Keratinocyte (primary cell): ENCODE measurements around the gene EFCAB8.

Source experiments
- EZH2 ChIP-seq: IDR thresholded peaks from one replicate; pipeline ENCODE4 v1.6.1; 2012; ENCODE audit warnings: inconsistent platforms, mild to moderate bottlenecking, low read length, moderate library complexity
- TF ChIP-seq, protein P1 (sequence below), 3 experiments: IDR thresholded peaks in 1 of 3; conservative IDR thresholded peaks in 1 of 3; optimal IDR thresholded peaks in 1 of 3; 2 replicates in 2 of 3; 3 replicates in 1 of 3; pipeline versions ENCODE3 to v1.5.1; 2011; ENCODE audit warnings: low read length in 3 of 3, mild to moderate bottlenecking in 3 of 3, moderate library complexity in 2 of 3, control low read depth in 1 of 3, inconsistent platforms in 1 of 3; ENCODE audit not compliant: insufficient read depth in 2 of 3; ENCODE audit errors: extremely low read depth in 1 of 3

GRCh38 chr20:32832664-32833063 lies 26.1 kb upstream of the EFCAB8 start:
- TF ChIP-seq, protein P1, sequence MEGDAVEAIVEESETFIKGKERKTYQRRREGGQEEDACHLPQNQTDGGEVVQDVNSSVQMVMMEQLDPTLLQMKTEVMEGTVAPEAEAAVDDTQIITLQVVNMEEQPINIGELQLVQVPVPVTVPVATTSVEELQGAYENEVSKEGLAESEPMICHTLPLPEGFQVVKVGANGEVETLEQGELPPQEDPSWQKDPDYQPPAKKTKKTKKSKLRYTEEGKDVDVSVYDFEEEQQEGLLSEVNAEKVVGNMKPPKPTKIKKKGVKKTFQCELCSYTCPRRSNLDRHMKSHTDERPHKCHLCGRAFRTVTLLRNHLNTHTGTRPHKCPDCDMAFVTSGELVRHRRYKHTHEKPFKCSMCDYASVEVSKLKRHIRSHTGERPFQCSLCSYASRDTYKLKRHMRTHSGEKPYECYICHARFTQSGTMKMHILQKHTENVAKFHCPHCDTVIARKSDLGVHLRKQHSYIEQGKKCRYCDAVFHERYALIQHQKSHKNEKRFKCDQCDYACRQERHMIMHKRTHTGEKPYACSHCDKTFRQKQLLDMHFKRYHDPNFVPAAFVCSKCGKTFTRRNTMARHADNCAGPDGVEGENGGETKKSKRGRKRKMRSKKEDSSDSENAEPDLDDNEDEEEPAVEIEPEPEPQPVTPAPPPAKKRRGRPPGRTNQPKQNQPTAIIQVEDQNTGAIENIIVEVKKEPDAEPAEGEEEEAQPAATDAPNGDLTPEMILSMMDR (optimal IDR thresholded peaks at IDR 0.05 in 1 of 3, IDR thresholded peaks at IDR 0.05 in 1 of 3, conservative IDR thresholded peaks at IDR 0.05 in 1 of 3; ENCODE audit: extremely low read depth in 1 of 3, insufficient read depth in 2 of 3, low read length in 3 of 3), result no peak
- TF ChIP-seq EZH2, result no peak
